COLO829 (cell line): ENCODE data around the gene ALDOB.
A peak's percentile ranks its signal among the peaks of the same experiment; 100 is the strongest.
"Not testable (repeated sequence)": the region's sequence is repeated elsewhere in the genome, so short reads cannot be mapped to it uniquely, and the experiment has no call there.

ENCODE experiments used
- DNase-seq: peaks from one replicate; pipeline ENCODE4 v3.0.0; 2012; ENCODE audit warnings: low spot score

ALDOB gene

GRCh38 chr9:101421653-101422065 is 13.9 kb downstream of the ALDOB start:
- DNase-seq: no peak

DNA sequence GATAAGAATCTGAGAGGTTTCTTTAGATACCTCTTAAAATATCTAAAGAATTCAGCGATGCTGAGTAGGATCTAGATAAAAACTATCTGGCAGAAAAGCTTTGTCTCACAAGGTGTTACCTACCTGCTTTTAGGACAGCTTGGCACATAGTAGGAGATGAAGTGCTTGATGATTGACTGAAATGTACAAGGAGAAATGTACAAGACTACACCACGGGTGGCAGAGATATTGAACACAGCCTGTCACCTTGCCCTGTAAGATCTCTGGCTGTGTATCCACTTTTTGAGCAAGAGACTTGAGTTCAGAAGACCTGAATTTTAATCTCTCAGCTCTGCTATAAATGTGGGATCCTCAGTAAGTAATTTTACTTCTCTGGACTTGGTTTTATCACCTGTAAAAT is 15.7 kb downstream of the ALDOB start:
- no peak for DNase-seq

DNA sequence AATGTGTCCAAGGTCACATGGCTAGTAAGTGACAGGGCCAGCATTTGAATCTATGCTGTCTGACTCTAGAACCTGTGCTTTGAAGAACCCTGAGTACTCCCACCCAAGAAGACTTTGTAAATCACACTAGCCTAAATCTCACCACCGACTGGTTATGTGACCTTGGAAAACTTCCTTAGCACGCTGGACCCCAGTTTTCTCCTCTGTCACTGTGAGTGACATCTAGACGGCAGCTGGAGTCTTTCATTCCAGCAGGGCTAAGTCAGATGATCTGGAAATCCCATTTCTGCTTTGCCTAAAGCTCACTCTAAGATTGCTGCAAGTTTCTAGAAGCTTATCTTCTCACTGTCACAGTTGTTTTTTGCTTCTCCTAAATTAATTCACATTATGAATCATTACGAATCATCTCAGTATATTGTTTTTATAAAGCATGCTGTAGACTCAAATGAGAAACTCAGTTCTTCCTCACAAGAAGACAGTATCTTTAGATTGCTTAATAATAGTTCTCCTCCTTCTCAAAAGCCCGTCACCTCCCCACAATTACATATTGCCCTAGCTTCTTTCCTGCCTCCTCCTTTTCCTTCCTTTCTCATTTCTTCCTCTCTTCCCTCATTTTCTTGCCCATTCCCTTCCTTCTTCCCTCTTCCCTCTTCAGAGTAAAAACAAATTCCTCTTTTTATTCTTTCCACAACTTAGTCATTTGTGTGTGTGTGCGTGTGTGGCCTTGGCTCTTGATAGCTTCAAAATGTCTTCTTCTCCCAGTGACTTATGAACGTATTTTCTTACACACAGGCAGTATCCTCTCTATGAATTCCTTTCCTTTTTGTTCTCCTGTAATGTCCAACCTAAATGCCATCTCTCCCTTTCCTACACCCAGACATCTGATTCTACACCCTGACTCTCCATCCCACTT is 16.8 kb downstream of the ALDOB start:
- no peak for DNase-seq

DNA sequence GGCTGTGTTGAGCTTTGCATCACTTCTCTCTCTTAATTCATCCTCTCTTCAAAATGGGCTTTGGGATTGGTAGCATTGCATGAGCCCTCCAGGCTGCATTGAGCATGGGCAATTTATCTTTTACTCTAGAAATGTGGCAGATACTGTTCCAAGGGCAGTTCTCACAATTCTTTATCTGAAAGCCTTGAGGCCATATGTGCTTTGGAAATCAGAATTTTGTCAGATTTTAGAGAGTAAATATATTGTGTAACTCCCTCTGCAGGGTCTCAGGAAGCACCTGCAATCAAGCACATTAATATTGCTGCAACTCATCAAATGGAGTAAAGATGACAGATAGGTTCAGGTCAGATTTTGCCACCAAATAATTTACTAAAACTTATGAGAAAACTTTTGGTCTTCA is 17.6 kb downstream of the ALDOB start:
- no peak for DNase-seq

- DNase-seq: no peak
These were observed 18.2 kb downstream of the ALDOB start for GRCh38 chr9:101417389-101417788.

GRCh38 chr9:101415578-101415977 is 20.0 kb downstream of the ALDOB start:
- no peak for DNase-seq

GRCh38 chr9:101414839-101415238 is 20.7 kb downstream of the ALDOB start:
- DNase-seq: no peak

DNA sequence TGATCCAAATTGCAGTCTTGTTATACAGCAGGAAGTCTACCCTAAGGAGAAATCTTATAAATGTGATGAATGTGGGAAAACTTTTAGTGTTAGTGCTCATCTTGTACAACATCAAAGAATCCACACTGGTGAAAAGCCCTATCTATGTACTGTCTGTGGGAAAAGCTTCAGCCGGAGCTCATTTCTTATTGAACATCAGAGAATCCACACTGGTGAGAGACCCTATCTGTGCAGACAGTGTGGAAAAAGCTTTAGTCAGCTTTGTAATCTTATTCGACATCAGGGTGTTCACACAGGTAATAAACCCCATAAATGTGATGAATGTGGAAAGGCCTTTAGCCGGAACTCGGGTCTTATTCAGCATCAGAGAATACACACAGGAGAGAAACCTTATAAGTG is 26.5 kb downstream of the ALDOB start:
- DNase-seq: no peak

DNA sequence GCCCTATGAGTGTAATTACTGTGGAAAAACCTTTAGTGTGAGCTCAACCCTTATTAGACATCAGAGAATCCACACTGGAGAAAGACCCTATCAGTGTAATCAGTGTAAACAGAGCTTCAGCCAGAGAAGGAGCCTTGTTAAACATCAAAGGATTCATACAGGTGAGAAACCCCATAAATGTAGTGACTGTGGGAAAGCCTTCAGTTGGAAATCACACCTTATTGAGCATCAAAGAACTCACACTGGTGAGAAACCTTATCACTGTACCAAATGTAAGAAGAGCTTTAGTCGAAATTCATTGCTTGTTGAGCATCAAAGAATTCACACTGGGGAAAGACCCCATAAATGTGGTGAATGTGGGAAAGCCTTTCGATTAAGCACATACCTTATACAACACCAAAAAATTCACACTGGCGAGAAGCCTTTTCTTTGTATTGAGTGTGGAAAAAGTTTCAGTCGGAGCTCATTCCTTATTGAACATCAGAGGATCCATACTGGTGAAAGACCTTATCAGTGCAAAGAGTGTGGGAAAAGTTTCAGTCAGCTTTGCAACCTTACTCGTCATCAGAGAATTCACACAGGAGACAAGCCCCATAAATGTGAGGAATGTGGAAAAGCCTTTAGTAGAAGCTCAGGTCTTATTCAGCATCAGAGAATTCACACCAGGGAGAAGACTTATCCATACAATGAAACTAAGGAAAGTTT is 27.0 kb downstream of the ALDOB start:
- DNase-seq: no peak

DNA sequence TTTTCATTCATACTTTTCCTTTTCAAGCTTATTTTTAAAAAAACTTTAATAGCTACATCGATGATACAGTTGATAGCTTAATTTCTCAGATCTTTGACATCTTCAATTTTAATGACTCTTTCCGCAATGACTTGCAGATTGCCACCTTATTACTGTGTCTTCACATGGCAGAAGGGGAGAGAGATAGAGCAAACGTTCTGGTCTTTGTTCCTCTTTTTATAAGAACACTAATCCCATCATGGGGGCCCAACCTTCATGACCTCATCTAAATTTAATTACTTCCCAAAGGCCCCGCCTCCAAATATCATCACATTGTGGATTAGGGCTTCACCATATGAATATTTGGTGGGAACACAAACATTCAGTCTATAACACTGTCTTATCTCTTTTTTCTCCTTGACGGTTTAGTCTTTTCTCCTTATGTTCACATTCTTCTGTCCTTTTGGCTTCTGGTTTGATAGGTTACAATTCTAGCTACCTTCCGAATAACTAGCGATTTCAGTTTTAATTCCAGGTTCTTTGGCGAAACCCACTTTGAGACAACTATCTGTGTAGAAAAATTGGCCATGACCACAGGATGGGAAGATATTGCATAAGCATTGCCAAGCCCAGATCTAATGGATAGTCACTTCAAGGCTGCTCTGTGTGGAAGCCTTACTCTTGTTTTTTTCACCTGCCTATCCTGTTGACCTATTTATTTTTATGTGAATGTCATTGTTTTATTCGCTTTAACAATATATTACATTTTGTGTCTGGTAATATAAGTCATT is 31.9 kb downstream of the ALDOB start:
- no peak for DNase-seq

- DNase-seq: no peak
These were observed 35.5 kb downstream of the ALDOB start for GRCh38 chr9:101400120-101400519.

- DNase-seq: no peak
These were observed 36.0 kb downstream of the ALDOB start for GRCh38 chr9:101399643-101399970.

DNA sequence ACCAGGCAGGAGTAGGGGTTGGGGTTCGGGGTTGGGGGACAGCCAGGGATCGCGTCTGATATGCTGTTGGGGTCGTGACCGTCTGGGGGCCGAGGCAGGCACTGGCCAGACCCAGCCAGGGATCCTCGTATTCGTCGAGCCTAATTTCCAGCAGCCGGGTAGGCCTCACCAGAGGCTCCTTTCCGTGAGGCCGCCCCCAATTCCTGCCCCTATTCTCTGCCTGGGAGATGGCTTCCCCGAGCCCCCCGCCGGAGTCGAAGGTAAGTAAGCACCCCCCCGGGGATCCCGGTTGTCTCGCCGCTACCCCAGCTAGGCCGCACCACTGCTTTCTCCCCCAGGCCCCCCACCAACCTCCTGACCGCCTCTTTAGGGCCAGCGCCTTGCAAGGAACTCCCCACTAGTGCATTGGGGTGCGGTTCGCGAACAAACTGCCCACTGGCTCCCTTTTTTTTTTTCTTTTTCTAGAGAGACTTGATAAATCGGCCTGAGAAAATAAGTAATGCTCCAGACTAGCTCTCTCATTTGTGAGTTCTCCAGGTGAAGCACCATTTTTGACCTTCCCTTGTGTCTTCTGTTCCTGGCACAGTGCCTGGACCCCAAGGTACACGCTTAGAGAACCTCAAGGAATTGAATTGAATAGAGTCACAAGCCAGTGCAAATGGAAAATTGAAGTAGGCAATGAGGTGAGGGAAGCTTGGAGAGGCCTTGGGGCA is 36.5 kb downstream of the ALDOB start:
- no peak for DNase-seq

- DNase-seq: peak; percentile 99
These were observed 37.3 kb downstream of the ALDOB start, which contains the start of the genes MRPL50 and ZNF189 for GRCh38 chr9:101398068-101398929. TSS of gene MRPL50 (minus strand) at chr9:101398618. CDS start at chr9:101398592, 26 bp downstream. TSS of gene ZNF189 (plus strand) at chr9:101398851. CDS start at chr9:101399157, 306 bp downstream.

DNA sequence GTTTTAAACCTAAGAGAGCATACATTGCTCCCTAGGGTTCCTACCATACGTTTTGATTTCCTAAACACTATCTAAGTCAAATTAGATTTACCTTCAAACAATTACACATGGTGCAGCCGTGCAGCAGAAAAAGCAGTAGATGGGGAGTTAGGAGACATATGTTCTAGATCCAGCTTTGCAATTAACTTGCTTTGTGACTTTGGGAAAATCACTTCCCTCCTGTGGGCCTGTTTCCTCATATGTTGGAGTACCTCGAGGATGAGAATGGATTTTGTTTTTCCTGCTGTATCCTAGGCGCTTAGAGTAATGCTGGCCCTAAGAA is 37.9 kb downstream of the ALDOB start:
- DNase-seq: no peak

DNA sequence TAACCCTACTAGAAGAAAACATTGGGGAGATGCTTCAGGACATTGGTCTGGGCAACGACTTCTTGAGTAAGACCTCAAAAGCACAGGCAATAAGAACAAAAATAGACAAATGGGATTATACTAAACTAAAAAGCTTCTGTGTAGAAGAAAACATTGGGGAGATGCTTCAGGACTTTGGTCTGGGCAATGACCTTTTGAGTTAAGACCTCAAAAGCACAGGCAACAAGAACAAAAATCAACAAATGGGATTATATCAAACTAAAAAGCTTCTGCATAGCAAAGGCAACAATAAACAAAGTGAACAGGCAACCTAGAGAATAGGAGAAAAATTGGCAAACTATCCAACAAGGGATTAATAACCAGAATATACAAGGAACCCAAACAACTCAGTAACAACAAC is 40.9 kb downstream of the ALDOB start:
- DNase-seq: no peak

DNA sequence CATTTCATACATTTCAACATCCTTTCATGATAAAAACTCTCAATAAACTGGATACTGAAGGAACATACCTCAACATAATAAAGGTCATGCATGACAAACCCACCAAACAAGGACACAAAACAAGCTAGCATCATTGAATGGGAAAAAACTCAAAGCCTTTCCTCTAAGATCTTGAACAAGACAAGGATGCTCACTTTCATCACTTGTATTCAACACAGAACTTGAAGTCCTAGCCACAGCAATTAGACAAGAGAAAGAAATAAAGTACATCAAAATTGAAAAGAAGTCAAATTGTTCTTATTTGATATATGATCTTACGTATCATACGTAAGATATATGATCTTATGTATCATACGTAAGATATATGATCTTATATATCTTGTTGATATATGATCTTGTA is 42.4 kb downstream of the ALDOB start:
- no peak for DNase-seq

- no peak for DNase-seq
These were observed 47.0 kb downstream of the ALDOB start for GRCh38 chr9:101388507-101388993.

DNA sequence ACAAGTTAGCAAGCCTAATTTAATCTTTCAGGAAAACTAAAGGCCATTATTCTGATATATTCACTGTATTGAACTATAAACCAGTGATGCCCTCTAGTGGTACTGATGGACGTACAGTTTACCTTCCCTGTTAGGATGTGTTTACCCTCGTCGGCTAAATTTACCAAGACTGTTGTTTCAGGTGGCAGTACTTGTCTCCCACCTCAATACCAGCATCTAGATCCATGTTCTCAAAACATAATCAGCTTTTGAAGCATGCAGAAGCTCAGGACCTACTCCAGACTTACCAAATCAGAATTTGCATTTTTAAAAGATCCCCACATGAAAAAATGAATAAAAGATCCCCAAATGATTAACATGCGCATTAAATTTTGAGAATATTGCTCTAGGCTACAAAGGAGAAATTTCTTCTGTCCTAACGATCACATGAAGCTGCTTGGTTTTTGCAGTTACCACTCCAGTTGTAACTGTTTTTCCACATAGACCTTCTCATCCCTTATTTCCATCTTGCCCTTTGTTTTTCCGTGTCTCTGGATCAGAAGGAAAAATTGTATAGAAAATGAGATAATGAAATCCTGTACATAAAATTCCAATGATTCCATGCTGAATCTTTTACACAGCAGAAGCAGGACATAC is 47.6 kb downstream of the ALDOB start:
- DNase-seq: no peak

- not testable (repeated sequence) for DNase-seq
These were observed 50.6 kb downstream of the ALDOB start, which contains the start of gene BAAT for GRCh38 chr9:101384873-101385536. TSS of gene BAAT (minus strand) at chr9:101385006. CDS start at chr9:101371404, 13,602 bp downstream.
